NCI-H1417 (cell line): Measurements from ENCODE around the gene CHP2.
A peak's percentile ranks its signal among the peaks of the same experiment; 100 is the strongest.
"Not testable (repeated sequence)": the region's sequence is repeated elsewhere in the genome, so short reads cannot be mapped to it uniquely, and the experiment has no call there.

Experiments
- DNase-seq, 3 experiments: peaks; one replicate each; lab custom pipeline; 2025; lab: John Stamatoyannopoulos, UW

CHP2 gene

GRCh38 chr16:23745263-23745662 is 9.6 kb upstream of the CHP2 start:
- no peak for DNase-seq

DNA sequence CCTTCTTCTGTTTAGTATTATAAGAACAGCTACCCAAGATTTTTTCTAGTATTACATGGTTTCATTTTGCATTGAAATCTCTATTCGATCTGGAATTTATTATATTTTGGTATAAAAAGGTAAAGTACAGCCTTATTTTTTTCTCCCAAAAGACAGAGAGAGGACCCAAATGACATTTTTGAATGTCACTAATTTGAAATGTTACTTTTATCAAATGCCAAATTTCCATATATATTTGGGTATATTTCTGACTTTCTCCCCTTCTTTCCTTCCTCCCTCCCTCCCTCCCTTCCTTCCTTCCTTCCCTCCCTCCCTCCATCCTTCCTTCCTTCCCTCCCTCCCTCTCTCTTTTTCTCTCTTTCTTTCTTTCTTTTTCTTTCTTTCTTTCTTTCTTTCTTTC is 6.2 kb upstream of the CHP2 start:
- no peak for DNase-seq

DNA sequence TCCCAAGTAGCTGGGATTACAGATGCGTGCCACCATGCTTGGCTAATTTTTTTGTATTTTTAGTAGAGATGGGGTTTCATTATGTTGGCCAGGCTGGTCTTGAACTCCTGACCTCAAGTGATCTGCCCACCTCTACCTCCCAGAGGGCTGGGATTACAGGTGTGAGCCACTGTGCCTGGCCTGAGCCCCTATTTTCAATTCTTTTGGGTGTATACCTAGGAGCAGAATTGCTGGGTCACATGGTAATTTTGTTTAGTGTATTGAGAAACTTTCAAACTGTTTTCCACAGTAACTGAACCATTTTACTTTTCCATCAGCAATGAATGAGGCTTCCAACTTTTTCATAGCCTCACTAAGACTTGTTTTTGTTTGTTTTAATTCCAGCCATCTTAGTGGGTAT is 3.8 kb upstream of the CHP2 start:
- DNase-seq, result not testable (repeated sequence)

DNA sequence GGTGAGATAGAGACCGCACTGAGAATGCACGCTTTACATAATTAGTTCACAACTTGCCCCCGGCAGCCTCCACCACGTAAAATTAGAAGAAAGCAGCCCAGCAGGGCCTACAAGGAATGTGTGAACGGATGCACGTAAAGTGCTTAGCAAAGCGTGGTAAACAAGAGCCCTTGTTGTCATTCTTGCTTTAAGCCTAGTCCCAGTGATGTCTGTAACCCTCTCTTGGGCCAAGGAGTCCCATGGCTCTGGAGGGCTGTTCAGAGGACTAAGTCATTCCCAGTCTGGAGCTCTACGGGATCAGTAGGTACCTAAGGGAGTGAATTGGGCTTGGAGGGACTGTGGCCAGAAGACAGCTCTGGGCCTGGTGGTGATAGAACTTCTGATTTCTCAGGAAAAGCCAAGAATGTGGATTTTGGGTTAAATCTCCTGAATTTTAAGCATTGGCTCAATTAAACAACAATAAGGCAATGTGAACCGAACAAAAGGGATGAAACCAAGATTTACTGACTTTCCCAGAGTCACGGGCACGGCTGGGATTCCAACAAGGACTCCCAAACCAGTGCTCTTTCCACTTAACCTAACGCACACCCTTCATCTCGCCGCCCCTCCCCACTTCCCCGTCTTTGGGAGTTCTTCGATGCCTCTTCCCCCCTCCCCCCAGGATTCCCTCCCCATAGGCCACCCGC is 775 bp upstream of the CHP2 start:
- DNase-seq, result no peak

DNA sequence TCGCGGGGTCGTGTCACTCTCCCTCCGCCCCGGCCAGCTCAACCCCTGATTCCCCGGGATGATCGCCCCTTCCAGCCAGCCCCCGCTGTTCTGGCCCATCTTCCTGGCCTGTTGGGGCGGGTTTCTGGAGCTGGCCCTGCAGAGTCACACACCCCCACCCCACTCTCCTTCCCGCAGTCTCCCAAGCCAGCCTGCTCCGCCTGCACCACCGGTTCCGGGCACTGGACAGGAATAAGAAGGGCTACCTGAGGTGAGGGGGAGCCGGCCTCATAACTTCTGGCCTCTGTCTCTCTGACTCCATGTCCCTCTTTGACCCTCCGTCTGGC is 621 bp downstream of the CHP2 start:
- no peak for DNase-seq

DNA sequence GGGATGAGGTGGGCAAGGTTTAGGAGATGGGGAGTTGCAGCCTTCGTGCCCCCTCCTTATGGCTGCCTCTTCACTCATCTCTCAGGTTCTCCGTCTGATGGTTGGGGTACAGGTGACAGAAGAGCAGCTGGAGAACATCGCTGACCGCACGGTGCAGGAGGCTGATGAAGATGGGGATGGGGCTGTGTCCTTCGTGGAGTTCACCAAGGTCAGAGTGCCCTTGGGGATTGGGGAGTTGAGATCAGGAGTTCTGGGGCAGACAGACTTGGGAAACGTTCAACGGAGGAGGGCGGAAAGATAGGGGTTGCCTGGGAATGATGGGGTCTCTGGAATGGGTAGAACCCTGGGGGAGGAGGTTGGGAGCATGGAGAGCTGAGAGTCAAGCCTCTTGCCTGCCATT is 2.3 kb downstream of the CHP2 start:
- DNase-seq, result no peak

DNA sequence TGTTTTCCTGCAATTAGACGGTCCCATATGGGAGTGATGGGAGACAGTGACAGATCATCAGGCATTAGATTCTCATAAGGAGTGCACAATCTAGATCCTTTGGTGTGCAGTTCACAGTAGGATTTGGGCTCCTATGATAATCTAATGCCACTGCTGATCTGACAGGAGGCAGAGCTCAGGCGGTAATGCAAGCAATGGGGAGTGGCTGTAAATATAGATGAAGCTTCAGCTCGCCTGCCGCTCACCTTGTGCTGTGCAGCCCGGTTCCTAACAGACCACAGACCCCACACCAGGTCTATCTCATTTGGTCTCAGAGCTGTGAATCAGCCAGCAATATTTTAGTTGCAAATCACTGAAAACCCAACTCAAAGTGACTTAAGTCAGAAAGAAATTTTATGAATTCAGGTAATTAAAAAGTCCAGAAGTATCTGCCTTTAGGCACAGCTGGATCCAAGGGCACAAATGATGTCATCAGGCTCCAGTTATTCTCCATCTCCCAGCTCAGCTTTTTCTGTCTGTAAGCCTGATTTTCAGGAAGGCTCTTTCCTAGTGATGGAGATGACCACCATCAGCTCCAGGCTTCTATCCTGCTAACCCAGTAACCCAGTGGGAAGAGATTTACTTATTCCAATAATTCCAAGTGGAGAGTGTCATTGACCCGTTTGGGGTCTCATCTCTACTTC is 3.3 kb downstream of the CHP2 start:
- DNase-seq, result no peak

- no peak for DNase-seq
Measured at GRCh38 chr16:23765933-23766332, 11.1 kb downstream of the CHP2 start.

DNA sequence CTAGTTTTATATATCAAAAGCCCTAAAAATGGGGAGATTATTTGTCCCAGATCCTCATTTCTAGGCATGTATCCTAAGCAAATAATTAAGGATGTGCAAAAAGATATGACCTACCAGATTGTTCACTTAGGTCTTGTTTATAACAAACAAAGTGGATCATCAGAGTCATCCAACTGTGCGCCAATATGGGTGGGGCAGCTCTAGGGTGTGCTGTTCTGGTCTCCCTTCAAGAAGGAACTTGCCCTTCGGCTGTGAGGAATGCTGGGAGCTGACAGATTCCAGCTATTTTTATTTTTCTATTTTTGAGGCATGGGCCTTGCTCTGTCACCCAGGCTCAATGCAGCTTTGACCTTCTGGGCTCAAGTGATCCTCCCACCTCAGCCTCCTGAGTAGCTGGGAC is 13.8 kb downstream of the CHP2 start:
- DNase-seq, result no peak

DNA sequence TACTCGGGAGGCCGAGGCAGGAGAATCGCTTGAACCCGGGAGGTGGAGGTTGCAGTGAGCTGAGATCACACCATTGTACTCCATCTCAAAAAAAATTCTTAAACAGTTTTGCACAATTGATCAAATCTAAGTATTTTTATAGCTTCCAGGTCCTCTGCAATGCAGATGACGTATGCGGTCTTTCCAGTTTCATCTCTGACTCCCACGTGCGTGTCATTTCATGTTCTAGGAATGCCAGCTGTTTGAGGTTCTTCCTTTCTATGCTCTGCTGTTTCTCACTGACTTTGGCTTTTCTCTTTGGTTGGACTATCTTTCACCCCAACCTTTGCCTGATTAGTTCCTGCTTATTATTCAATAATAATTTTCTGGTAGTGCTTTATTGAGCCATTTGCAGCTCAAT is 16.2 kb downstream of the CHP2 start:
- DNase-seq, result no peak

DNA sequence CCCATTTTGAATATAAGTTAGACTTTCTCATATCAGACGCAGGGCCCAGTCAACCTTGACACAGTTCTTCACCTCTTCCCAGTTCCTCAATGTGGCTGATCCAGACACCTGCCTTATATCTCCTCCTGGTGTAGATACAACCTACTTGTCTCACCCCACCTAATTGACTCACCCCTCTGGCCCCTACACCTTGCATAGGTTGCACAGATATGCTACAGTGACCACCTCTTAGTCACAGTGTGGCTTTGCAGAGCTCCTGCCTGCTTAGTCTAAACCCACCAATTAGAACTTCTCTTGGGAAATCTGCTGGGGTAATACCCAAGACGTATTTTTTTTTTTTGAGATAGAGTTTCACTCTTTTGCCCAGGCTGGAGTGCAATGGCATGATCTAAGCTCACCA is 16.8 kb downstream of the CHP2 start:
- no peak for DNase-seq

DNA sequence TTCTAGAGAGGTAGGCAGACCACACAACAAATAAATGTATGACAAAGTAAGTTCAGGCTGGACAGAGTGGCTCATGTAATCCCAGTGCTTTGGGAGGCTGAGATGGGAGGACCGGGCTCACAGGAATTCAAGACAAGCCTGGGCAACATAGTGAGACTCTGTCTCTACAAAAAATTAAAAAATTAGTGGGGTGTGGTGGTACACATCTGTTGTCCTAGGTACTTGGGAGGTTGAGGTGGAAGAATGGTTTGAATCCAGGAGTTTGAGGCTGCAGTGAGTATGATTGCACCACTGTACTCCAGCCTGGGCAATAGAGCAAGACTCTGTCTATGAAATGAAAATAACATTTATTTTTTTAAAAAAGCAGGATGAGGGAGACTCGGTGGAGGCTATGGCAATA is 18.5 kb downstream of the CHP2 start:
- no peak for DNase-seq

DNA sequence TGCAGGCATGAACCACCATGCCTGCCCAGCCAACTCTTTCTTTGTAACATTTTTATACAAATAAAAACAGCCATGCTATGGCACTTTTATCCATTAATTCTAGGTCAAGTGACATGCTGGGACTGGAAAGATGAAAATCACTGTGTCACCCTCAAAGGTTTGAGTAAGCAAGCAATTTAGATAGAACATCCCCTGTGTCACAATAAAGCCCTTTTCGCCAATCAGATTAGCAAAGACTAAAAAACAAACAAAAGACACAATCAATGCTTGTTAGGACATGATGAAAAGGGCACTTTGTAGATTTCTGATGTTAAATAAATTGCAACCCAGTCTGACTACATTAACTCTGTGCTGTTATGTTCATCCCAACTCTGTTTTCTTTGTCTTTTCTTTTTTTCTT is 26.4 kb downstream of the CHP2 start:
- DNase-seq, result no peak

DNA sequence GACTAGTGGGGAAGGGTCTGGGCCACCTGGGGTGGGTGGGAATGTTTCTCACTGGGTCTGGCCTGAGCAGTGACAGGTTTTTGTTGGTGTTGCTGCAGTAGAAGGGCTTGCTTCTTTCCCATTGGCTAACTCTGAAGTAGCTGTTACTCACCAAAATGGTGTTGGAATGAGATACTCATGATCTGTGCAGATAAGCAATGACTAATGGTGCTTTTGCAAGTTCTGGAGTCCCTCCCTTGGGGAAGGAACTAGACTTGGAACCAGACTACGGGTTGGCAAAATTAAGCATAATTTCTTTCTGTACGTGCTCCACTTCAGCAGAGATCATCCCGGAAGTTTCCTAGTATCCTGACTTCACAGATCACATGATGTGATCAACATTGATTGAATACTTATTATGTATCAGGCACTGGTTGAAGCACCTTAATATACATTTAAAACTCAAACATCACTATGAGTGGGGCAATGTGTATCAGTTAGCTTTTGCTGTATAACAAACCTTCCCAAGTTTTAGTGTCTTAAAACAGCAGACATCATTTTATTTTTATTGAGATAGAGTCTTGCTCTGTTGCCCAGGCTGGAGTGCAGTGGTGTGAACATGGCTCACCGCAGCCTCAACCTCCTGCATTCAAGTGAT is 30.1 kb downstream of the CHP2 start:
- DNase-seq, result no peak

DNA sequence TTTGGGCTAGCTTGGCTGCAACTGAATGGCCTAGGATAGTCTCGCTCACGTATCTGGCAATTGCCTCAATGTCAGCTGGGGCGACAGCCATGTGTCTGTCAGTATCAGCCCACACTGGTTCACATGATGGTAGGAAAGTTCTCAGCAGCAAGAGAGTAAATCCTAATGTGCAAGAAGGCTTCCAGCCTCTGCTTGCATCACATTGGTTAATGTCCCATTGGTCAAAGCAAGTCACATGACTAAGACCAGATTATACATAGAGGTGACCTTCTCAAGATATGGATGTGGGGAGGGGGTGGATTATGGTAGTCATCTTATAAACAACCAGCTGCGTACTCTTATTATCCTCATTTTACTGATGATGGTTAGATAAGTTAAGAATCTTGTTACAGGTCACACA is 31.0 kb downstream of the CHP2 start:
- DNase-seq, result no peak

GRCh38 chr16:23786964-23787561 is 32.2 kb downstream of the CHP2 start:
- DNase-seq, result no peak

DNA sequence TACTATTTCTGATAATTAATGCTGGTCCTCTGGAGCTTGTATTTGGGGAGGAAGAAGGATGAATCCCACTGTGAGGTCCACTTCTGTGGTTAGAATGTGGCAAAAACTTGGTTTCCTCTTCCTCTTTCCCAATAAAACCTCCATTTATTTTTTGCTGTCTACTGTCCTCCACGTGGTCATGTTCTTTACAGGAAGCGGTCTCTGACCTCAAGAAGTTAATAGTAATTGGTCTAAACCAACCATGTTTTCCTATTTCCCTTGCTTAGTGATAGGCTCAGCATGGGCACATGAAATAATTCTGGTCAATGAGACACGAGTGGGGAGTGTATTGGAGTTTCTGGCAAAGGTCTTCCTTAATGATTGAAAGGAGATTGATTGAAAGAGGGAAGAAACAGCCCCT is 33.9 kb downstream of the CHP2 start:
- DNase-seq, result no peak

DNA sequence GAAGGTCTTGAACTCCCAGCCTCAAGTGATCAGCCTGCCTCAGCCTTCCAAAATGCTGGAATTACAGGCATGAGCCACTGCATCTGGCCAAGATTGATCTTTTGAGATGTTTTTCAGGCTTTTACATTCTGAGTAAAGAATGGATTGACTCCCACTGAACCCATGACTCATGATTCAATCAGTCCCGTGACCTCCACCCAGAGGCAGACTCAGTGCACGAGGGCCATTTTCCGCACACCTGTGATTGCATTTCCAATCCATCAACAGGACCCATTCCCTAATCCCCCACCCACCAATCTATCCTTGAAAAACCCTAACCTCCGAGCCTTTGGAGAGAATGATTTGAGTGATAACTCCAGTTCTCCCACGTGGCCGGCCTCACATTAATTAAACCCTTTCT is 40.6 kb downstream of the CHP2 start:
- DNase-seq, result no peak

- DNase-seq, result no peak
Measured at GRCh38 chr16:23796941-23797340, 42.1 kb downstream of the CHP2 start.

DNA sequence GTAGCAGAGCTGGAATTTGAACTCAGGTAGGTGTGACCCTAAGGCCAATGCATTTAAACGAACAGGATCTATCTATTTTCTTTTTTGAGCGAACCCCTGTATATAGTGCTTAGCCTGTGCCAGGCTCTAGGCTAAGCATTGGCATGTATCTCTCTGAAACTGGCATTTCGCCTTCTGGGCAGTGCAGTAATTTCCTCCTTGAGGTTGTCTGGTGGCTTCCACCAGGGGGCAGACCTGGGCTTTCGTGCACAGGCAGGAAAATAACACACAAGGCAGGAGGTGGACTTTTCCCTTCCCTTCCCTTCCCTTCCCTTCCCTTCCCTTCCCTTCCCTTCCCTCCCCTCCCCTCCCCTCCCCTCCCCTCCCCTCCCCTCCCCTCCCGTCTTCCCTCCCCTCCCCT is 46.6 kb downstream of the CHP2 start:
- peak; percentile 3 to 63 (median 39) for DNase-seq

GRCh38 chr16:23802776-23803175 is 48.0 kb downstream of the CHP2 start:
- DNase-seq, result no peak

DNA sequence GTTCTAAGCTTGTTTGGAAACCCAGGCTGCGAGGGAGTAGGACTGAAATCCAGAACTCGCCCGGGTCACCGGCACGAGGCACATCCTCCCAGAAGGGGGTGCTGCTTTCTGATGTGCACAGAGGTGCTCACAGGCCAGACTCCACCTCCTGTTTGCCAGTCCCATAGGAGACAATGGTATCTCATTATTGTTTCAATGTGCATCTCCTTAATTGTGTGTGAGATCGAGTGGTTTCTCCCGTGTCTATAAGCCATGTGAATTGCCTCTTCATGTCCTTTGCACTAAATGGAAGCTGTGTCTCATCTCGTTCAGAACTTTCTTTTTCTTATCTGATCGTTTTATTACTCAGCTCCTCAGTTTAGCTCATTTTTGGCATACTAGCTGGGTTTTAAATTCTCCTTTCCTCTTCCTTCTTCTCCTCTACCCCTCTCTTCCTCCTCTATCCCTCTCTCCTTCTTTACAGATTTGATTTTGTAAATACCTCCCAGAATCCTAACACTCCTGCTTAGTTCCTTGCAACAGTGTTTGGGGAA is 48.8 kb downstream of the CHP2 start:
- peak; percentile 1 to 18 (median 3) for DNase-seq

GRCh38 chr16:23807028-23807427 is 52.2 kb downstream of the CHP2 start:
- no peak for DNase-seq
